Measurements from ENCODE around the gene IFNA21.
"Not testable (repeated sequence)": the region's sequence is repeated elsewhere in the genome, so short reads cannot be mapped to it uniquely, and the experiment has no call there.

IFNA21 gene

GRCh38 chr9:21166560-21166959 lies at the start of gene IFNA21:
TSS of gene IFNA21 (minus strand) at chr9:21166660. CDS start at chr9:21166612, 48 bp downstream.
- DNase-seq = not testable (repeated sequence)

GRCh38 chr9:21213411-21214326 lies 47.2 kb upstream of the IFNA21 start:
- DNase-seq = not testable (repeated sequence)

DNA sequence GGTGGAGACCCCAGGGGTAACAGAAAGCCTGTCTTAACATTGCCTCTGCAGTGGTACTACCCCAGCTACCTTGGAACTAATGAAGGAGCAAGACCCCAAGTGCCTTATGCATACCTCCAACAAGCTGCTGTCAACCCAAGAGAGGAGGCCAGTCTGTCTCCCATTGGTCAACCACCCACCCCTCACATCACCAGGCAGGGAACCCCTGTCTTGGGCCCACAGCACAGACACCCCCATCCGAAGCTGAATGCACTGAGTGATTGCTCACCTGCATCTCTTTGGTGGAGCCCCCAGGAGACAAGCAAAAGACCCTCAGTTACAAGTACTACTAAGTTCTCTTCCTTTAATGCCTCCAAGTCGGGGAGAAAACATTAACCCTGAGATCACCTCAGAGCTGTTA lies 45.7 kb upstream of the IFNA21 start:
- not testable (repeated sequence) for DNase-seq

- DNase-seq = not testable (repeated sequence)
These were observed 44.3 kb upstream of the IFNA21 start for GRCh38 chr9:21210782-21211181.

- no peak for DNase-seq
These were observed 43.9 kb upstream of the IFNA21 start for GRCh38 chr9:21210311-21210710.

DNA sequence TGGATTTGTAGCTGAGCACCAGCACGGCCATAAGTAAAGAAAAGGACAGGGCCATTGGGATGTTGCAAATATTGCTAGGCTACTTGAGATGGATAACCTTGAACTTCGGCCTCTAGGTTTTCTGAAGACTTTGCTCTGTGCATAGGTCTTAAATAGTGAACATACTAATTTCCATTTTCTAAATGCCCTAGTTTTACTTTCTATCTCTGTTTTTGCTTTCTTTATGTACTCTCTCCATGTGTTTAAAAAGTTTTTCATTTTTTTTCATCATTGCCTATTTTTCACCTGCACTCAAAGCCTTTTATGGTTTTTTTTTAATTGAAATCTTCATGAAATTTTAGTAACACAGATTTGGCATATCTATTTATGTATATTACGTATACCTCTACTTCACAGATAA lies 40.6 kb upstream of the IFNA21 start, which contains the start of gene IFNA10:
IFNA10 (minus strand) TSS at position 101 of the 400 bp plus-strand sequence; CDS start at position 55, 46 bp downstream.
- DNase-seq = not testable (repeated sequence)

GRCh38 chr9:21205204-21205603 lies 38.7 kb upstream of the IFNA21 start:
- no peak for DNase-seq

DNA sequence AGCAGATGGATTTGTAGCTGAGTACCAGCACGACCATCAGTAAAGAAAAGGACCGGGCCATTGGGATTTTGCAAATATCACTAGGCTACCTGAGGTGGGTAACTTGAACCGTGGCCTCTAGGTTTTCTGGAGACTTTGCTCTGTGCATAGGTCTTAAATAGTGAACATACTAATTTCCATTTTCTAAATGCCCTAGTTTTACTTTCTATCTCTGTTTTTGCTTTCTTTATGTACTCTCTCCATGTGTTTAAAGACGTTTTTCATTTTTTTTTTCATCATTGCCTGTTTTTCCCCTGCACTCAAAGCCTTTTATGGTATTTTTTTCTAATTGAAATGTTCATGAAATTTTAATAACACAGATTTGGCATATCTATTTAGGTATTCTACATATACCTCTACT lies 35.6 kb upstream of the IFNA21 start, which contains the start of gene IFNA7:
IFNA7 (minus strand) TSS at position 101 of the 400 bp plus-strand sequence; CDS start at position 61, 40 bp downstream.
- not testable (repeated sequence) for DNase-seq

GRCh38 chr9:21194867-21195776 lies 28.7 kb upstream of the IFNA21 start:
- not testable (repeated sequence) for DNase-seq

DNA sequence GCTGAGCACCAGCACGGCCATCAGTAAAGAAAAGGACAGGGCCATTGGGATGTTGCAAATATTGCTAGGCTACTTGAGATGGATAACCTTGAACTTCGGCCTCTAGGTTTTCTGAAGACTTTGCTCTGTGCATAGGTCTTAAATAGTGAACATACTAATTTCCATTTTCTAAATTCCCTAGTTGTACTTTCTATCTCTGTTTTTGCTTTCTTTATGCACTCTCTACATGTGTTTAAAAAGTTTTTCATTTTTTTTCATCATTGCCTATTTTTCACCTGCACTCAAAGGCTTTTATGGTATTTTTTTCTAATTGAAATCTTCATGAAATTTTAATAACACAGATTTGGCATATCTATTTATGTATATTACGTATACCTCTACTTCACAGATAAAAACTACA lies 21.0 kb upstream of the IFNA21 start, which contains the start of gene IFNA4:
IFNA4 (minus strand) TSS at position 101 of the 400 bp plus-strand sequence; CDS start at position 45, 56 bp downstream.
- not testable (repeated sequence) for DNase-seq

- DNase-seq = not testable (repeated sequence)
These were observed 16.6 kb upstream of the IFNA21 start for GRCh38 chr9:21182810-21183736.

DNA sequence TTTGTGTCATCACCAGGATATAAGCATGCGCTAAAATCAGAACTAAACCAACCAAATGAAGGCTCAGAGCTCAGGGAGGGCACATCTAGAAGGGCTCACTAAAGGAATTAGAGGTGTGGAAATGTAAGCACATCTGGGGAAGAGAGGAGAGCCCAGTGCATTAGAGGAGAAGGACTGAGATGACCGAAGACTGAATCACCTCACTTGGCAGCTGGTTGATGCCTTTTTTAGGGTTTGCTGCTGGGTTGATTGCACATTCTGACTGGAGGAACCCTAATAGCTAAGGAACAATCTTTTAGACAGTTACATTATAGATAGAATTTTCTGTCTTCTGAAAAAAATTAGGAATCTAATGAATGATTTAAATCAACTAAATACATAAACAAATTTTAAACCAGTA lies 8.2 kb upstream of the IFNA21 start:
- DNase-seq = no peak

DNA sequence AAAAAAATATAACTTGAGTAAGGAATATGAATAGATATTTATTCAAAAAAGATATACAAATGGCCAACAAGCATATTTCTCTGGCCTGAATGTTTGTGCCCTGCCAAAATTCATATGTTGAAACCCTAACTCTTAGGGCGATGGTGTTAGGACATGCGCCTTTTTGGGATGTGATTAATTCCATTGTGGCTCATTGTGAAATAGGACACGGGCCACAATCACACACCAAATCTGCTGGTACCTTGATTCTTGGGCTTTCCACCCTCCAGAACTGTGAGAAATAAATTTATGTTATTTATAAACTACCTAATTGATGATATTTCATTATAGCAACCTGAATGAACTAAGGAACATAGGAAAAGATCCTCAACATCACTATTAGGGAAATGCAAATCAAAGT lies 5.7 kb upstream of the IFNA21 start:
- DNase-seq = no peak

DNA sequence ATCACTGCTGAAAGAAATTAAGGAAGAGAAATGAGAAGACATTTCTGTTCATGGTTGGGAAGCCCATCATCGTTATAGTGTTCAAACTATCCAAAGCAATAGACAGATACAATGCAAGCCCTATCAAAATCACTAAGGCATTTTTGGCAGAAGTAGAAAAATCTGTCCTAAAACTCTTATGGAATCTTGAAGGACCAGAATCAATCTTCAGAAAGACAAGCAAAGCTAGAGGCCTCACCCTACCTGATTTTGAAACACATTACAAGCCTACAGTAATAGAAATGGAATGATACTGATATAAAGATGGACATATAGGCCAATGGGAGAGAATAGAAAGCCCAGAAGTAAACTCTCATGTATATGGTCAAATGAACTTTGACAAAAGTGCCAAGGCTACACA lies 4.9 kb upstream of the IFNA21 start:
- DNase-seq = no peak

DNA sequence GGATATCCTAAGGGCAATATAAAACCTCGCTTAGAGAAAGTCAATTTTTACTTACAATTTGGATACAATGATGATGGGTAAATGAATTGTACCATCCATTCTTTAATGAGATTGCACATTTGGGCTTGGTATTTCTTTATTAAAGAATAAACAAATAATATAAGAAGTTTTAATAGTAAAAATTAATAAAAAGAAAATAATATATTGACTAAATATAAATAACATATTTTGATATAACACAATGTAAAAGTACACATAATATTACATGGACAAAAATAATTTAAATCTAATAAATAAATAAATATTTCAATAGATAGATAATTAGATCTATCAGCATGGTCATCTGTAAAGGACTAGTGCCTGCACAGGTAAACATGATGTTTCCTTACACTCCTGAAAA lies 944 bp downstream of the IFNA21 start:
- DNase-seq = no peak

DNA sequence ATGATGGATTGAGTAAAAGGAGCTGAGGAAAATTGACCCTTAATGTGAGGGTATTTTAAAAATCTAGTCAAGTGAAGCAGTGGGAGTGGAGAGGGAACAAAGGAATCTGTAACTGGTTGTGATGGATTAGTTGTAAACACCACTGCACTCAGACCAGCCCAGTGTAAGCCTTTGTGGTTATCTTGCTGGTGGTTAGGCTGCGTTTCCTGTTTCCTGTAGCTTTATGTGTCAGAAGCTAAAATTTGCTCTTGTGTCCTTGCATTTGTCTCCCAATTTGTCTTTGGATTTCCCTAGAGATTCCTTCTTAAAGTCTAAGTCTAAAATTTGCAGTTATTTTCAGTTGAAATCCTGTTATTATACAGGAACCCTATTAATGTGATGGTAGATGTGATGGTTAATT lies 6.3 kb downstream of the IFNA21 start:
- no peak for DNase-seq

DNA sequence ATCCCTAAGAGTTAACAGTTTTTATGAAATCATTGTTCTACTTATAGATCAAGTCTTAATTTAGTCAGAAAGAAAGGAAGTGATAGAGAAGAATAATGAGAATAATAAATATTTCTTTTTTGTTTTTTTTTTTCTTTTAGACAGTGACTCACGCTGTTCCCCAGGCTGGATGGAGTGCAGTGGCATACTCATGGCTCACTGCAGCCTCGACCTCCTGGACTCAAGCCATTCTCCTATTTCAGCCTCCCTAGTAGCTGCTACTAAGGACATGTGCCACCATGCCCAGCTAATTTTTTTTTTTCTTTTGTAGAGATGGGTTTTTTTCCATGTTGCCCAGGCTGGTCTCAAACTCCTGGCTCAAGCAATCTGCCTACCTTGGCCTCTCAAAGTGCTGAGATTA lies 11.0 kb downstream of the IFNA21 start:
- DNase-seq = no peak

DNA sequence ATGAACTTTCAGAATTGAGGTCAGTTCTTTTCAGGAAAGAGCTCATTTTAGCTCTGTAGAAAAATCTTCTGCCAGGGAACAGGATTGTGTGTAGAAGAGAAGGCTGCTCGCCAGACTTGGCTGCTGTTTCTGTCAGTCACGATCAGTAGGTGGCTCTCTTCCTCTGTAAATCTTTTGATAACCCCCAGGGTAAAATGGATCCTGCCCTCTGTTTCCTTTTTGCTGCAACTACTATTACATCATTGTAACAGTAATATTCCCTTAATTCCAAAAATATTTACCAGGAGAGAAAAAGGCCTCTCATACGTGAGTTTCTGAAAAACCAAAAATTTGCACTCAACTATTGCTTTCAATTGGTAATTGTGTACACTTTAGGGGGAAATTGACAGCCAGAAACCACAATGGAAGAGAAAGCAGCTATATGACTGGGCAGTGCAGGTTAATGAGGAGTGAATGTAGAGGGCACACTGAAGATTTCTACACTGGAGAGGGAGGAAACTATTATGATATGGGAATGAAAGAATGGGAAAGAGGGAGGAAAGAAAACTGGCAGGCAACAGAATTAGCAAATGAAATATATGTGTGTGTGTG lies 12.3 kb downstream of the IFNA21 start:
- DNase-seq = no peak

- no peak for DNase-seq
These were observed 13.0 kb downstream of the IFNA21 start for GRCh38 chr9:21153336-21154017.

DNA sequence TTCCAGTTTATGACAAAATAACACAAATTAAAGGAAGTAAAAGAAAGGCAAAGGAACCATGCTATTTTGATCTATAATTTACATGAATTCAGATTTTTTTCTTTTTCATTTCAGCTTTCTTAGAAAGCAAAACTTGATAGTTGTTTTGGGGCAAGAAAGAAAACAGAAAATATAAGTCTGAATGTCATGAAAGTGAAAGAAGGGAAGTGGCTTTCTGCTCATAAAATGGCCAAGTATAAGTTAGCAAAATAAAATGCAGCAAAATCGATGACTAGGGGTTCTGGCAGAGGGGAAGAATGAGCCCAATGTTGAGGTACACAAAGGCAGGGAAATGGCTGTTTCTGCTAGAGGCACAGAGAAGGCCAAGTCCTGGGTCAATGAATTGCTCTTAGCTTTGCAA lies 21.9 kb downstream of the IFNA21 start:
- DNase-seq = no peak

DNA sequence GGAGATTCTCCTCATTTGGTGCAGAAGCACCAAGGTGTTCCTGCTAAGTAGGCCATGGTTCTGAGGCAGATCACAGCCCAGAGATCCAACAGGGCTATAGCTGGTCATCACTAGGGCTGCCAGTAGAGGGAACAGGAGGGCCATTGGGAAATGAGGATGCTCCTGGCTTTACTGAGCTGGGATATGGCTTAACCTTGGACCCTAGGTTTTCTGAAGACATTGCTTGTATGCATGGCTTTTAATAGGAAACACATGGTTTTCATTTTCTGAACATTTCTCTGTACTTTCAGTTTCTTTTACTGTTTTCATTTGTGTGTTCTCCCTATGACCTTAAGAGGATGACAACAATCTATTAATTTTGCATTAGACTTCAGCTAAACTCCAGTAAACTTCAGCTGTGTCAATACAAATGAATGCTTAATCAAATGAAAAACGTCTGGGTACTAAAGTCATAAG lies 25.0 kb downstream of the IFNA21 start, which contains the start of gene IFNW1:
IFNW1 (minus strand) TSS at position 406 of the 456 bp plus-strand sequence; CDS start at position 144, 262 bp downstream.
- DNase-seq = no peak

Data from activated CD4-positive, CD25-positive, alpha-beta regulatory T cell treated with anti-CD3 and anti-CD28 coated beads, Interleukin-2, amount 50 U/mL, for 72 hours (primary cell).